Non-pigmented ciliary epithelial cell (primary cell): ENCODE results near the gene GATAD2A.
A peak's percentile ranks its signal among the peaks of the same experiment; 100 is the strongest.

Experiments used
- DNase-seq: peaks from one replicate; pipeline ENCODE4 v3.0.0-alpha.2; 2010; ENCODE audit warnings: low read depth

Gene GATAD2A

GRCh38 chr19:19513682-19514081 is 108.2 kb downstream of the GATAD2A start:
- DNase-seq = no peak

DNA sequence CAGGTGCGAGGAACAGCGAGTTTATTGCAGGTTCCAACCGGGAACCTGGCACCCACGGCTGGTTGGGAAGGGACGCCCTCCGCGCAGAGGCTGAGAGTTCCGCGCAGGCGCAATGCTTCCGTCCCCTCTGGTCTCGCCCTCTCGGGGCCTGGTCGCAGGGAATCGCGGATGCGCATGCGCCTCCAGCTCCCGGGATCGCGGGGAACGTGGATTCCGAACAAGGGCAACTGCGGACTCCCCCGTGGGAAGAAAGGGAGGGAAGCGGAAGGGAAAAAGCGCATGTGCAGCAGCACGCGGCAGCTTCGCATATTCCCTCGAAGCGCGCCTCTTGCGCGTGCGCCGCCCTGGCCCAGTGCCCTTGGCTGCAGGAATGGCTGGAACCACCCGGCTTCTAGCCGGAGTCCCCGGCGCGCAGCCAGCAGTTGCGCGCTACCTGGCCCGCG is 108.8 kb downstream of the GATAD2A start:
- peak; percentile 11 for DNase-seq

DNA sequence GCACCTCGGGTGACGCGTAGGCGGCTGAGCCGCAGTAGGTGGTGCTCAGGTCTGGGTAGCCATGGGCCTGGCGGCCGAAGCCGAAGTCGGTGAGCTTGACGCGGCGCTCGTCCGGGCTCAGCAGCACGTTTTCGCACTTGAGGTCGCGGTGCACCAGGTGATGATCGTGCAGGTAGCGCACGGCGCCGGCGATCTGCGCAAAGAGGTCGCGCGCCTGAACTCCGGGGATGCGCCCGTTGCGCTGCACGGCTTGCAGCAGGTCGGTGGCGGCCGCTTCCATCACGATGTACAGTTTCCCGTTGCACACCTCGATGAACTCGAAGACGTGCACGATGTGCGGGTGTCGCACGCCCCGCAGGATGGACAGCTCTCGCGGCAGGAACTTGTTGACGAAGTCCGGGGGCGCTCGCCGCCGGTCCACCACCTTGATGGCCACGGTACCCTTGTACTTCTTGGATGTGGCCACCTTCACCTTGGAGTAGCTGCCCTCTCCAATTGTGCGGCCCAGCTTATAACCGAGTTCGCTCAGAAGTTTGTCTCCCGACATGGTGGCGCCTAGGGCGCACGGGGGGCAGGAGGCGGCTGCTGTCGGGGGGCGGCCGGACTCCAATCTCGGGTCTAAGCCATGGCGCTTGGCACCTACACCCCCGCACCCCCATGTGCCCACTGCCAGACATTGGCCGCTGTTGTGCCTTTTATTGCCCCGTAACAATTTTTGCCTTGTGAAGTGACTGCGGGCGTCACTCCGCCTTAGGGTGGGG is 109.6 kb downstream of the GATAD2A start, which contains the start of gene TSSK6:
Gene TSSK6, minus strand, starts transcription at position 668 of the 761 bp plus-strand sequence. Its CDS starts 121 bp downstream, at position 547.
- DNase-seq = no peak

GRCh38 chr19:19515642-19516519 is 110.4 kb downstream of the GATAD2A start, which contains the start of gene NDUFA13:
Gene NDUFA13, plus strand, starts transcription at chr19:19516225. Its CDS starts 14 bp downstream, at chr19:19516239.
- peak; percentile 48 for DNase-seq

DNA sequence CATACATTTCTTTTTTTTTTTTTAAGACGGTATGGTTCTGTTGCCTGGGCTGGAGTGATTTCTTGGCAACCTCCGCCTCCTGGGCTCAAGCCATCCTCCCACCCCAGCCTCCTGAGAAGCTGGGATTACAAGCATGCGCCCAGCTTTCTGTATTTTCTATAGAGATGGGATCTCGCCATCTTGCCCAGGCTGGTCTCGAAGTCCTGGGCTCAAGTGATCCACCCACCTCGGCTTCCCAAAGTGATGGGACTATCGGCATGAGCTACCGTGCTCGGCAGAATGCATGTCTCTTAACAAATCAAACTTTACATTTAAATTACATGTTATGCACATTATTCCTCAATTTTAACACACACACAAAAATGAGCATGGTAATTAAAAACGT is 111.8 kb downstream of the GATAD2A start:
- no peak for DNase-seq

DNA sequence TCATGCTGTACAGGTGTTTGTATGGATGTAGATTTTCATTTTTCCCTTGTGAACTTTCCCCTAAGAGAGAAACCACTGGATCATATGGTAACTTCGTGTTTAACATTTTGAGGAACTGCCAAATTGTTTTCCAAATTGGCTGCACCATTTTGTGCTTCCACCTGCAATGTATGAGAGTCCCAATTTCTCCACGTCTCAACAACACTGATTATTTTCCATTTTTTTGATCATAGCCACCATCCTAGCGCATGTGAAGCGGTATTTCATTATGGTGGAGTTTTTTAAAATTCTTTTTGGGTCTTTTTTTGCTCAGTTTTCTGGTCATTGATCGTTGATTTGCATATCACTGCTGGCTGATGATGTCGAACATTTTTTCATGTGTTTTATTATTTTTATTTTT is 115.5 kb downstream of the GATAD2A start:
- no peak for DNase-seq

- DNase-seq = no peak
Measured at GRCh38 chr19:19523177-19523576, 117.7 kb downstream of the GATAD2A start.

DNA sequence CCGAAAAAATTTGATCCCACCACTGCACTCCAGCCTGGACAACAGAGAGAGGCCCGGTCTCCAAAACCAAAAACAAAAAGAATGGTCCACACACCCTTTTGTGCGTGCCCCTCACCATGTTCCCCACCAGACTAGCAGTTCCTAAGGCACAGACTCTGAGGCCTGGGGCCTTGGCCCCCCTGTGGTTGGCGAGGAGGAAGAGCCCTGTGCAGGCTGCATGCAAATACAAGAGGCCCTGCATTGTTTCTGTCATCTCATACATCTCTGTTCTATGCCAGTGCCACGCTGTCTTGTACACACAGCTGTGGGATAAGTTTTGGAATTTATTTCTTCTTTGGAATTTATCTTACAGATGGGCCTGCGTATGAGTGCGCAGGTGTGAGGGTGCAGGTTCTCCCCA is 118.6 kb downstream of the GATAD2A start:
- DNase-seq = no peak

DNA sequence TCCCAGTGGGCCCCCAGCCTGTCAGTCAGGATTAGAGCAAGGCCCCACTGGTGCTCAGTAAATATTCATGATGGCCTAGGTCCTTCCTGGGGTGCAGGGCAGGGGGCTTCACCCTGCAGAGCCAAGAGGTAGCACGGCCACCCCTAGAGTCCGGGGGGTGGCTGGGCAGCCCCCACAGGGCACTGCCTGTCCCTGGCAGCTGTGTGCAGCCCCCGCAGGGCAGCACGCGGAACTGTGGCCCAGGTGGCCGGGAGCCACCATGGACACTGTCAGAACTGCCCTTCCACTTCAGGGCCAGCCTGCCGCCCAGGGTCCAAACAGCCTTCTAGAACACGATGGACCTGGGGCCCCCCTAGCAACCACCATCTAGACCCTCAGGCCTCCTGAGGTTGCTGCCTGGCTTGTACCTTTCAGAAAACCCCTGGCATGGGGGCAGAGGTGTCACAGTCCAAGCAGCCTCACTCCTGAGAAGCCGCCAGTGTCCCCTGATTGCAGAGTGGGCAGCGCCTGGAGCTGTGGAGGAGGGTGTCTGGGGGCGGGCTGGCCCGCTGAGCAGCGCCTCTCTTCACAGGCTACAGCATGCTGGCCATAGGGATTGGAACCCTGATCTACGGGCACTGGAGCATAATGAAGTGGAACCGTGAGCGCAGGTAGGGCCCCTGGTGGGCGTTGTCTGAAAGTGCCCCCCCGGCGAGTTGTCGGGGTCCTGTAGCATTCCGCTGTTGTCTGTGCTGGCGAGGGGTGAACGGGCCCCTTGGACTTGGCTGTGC is 120.3 kb downstream of the GATAD2A start:
- no peak for DNase-seq

- no peak for DNase-seq
Measured at GRCh38 chr19:19526581-19527370, 121.3 kb downstream of the GATAD2A start.

GRCh38 chr19:19527371-19527656 is 121.8 kb downstream of the GATAD2A start:
- no peak for DNase-seq

- DNase-seq = no peak
Measured at GRCh38 chr19:19527674-19528625, 122.5 kb downstream of the GATAD2A start.

DNA sequence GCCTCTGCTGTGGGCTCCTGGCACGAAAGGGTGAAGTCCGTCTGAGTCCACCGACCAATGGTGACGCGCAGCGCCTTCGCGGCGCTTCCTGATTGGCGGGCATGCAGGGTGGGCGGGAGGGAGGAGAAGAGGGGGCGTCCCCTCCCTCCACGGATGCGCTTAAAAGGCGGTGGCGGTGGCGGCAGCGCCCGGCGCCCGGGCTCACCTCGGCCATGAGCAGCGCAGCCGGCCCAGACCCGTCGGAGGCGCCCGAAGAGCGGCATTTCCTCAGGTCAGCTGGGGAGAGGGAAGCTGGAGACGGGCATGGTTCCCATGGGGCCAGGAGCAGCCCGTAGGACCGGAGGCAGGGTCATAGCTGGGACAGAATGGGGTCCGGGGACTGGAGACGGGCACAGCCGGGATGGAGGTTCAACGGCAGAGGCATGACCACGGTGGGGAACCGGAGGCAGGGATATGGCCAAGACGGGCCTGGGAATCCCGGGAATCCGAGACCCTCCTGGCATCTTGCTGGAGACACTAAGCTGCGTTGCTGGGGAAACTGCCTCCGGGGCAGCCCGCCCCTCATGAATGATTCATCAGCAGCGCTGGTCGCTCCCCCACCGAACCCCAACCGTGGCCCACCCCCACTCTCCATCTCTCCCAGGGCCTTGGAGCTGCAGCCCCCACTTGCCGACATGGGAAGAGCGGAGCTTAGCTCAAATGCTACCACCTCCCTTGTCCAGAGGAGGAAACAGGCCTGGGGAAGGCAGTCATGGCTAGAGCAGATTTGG is 123.4 kb downstream of the GATAD2A start, which contains the start of gene YJEFN3:
Gene YJEFN3, plus strand, starts transcription at position 191 of the 770 bp plus-strand sequence. Its CDS starts 22 bp downstream, at position 213.
- DNase-seq = no peak

GRCh38 chr19:19529783-19530422 is 124.4 kb downstream of the GATAD2A start:
- no peak for DNase-seq

DNA sequence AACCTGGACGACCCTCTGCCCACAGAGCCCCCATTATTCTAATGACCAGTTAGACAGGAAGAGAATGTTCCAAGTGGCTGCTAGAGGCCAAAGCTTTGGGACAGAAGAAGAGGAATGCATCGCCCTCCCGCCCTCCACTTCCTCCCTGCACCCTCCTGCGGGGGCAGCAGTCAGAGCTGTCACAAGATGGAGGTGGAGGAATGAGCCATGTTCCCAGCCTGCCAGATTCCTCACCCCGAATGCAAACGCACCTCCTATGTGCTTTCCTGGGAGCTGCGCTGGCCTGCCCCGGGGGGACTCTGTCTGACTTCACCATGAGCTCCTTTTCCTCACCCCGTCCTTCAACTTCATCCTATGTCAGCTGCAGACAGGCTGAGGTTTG is 124.9 kb downstream of the GATAD2A start:
- DNase-seq = no peak

DNA sequence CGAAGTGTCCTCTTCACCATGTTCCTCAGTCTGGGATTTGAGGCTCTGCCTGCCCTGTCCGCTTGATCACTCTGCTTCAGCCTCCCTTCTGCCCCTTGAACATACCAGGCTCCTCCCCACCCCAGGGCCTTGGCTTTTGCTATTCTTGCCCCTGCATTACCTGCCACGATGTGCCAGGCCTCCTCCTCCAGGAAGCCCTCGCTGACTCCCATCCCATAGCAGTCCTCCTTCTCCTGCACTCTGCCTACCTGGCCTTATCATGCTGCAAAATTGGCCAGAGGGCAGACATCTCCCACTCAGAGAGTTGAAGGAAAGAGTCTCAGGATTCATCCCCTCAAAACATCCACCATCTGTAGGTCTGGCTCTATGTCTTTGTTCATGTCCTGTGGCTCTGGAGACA is 125.4 kb downstream of the GATAD2A start:
- DNase-seq = no peak

- DNase-seq = no peak
Measured at GRCh38 chr19:19531951-19532805, 126.7 kb downstream of the GATAD2A start.
